KMS-11 (cell line): ENCODE results near the gene MYO16.

Experiments
- H2AFZ ChIP-seq: fragments of 200-600 bp; sonication (generic); 2 replicates; pipeline ENCODE4 v1.6.1; 2016; ENCODE audit warnings: antibody characterized with exemption, mixed run types, low read depth
- H3K27ac ChIP-seq: fragments of 200-600 bp; sonication (generic); 2 replicates; pipeline ENCODE4 v1.6.1; 2016; ENCODE audit warnings: mild to moderate bottlenecking, mixed run types
- H3K27me3 ChIP-seq: fragments of 200-600 bp; sonication (generic); 2 replicates; pipeline ENCODE4 v1.6.1; 2017; ENCODE audit warnings: mild to moderate bottlenecking, low read depth, mixed run types, moderate library complexity; ENCODE audit not compliant: insufficient read depth
- H3K36me3 ChIP-seq: fragments of 200-600 bp; sonication (generic); 2 replicates; pipeline ENCODE4 v1.6.1; 2017; ENCODE audit warnings: mild to moderate bottlenecking, mixed run types; ENCODE audit not compliant: insufficient read depth
- H3K4me1 ChIP-seq: fragments of 200-600 bp; sonication (generic); 2 replicates; pipeline ENCODE4 v1.6.1; 2016; ENCODE audit warnings: mild to moderate bottlenecking, low read depth, mixed run types; ENCODE audit not compliant: poor library complexity, severe bottlenecking
- H3K4me2 ChIP-seq: fragments of 200-600 bp; sonication (generic); 2 replicates; pipeline ENCODE4 v1.7.0; 2016; ENCODE audit warnings: mild to moderate bottlenecking, mixed run types
- H3K4me3 ChIP-seq: fragments of 200-600 bp; sonication (generic); IDR thresholded peaks from 2 replicates; pipeline ENCODE4 v1.6.1; 2017; ENCODE audit warnings: low read depth, low read length, mixed read lengths; ENCODE audit not compliant: insufficient read depth
- H3K79me2 ChIP-seq: fragments of 200-600 bp; sonication (generic); 2 replicates; pipeline ENCODE4 v1.6.1; 2016; ENCODE audit warnings: low read depth, mixed run types; ENCODE audit not compliant: insufficient read depth
- H3K9ac ChIP-seq: fragments of 200-600 bp; sonication (generic); 2 replicates; pipeline ENCODE4 v1.6.1; 2016; ENCODE audit warnings: mild to moderate bottlenecking, mixed run types
- H4K20me1 ChIP-seq: fragments of 200-600 bp; sonication (generic); 2 replicates; pipeline ENCODE4 v1.6.1; 2016; ENCODE audit warnings: mild to moderate bottlenecking, mixed run types; ENCODE audit not compliant: insufficient read depth
- CTCF ChIP-seq: fragments of 200-600 bp; sonication (generic); conservative IDR thresholded peaks from 2 replicates; pipeline ENCODE4 v1.6.1; 2017; ENCODE audit warnings: low read depth, mild to moderate bottlenecking, antibody characterized with exemption, low read length, moderate library complexity, mixed read lengths

Gene MYO16

DNA sequence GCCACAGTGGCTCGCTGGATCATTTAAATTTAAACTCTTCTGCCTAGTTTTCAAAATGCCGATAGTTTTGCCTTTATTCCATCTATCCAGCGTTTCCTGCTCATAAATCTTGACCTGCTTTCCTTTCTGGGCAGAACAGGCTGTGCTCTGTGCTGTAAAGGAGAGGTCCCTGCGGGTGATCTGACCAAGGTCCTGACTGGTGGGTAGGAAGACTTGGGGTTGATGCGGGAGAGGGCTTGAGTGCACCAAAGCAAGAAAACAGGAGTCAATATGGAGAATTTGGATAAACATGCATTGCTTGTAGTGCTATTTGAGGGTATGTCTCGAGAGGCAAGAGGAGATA lies 533.6 kb downstream of the MYO16 start:
- no peak for TF ChIP-seq CTCF
- H3K36me3 ChIP-seq = no peaks in the 10 kb centered on the region
- H3K27me3 ChIP-seq = peaks cover 4% of the 10 kb centered on the region; the same call in 1 of the 2 replicates
- H3K4me3 ChIP-seq = no peak overlapping the region
- no peak overlapping the region for H2AFZ ChIP-seq
- H3K4me2 ChIP-seq = peak overlapping the region; percentile 89; the same call in 1 of the 2 replicates
- no peak overlapping the region for H3K27ac ChIP-seq
- H3K79me2 ChIP-seq = no peaks in the 10 kb centered on the region
- H3K9ac ChIP-seq = no peak overlapping the region
- no peaks in the 10 kb centered on the region for H4K20me1 ChIP-seq
- peaks cover 29% of the 10 kb centered on the region for H3K4me1 ChIP-seq

- no peaks in the 10 kb centered on the region for H3K79me2 ChIP-seq
- H3K36me3 ChIP-seq = no peaks in the 10 kb centered on the region
- no peaks in the 10 kb centered on the region for H4K20me1 ChIP-seq
- TF ChIP-seq CTCF = no peak
- no peak overlapping the region for H3K4me3 ChIP-seq
- H3K27ac ChIP-seq = no peak overlapping the region
- H3K9ac ChIP-seq = no peak overlapping the region
- H3K4me1 ChIP-seq = peaks cover 28% of the 10 kb centered on the region
- peaks cover 4% of the 10 kb centered on the region; the same call in 1 of the 2 replicates for H3K27me3 ChIP-seq
- no peak overlapping the region for H2AFZ ChIP-seq
- no peak overlapping the region for H3K4me2 ChIP-seq
Measured at GRCh38 chr13:109165417-109165904, 536.0 kb downstream of the MYO16 start.

GRCh38 chr13:109166804-109167203 lies 537.4 kb downstream of the MYO16 start:
- H3K79me2 ChIP-seq = no peaks in the 10 kb centered on the region
- H4K20me1 ChIP-seq = no peaks in the 10 kb centered on the region
- H3K4me2 ChIP-seq = no peak overlapping the region
- no peak overlapping the region for H3K4me3 ChIP-seq
- H2AFZ ChIP-seq = no peak overlapping the region
- no peak for TF ChIP-seq CTCF
- no peaks in the 10 kb centered on the region for H3K36me3 ChIP-seq
- H3K27me3 ChIP-seq = peaks cover 4% of the 10 kb centered on the region; the same call in 1 of the 2 replicates
- H3K4me1 ChIP-seq = peaks cover 16% of the 10 kb centered on the region
- no peak overlapping the region for H3K9ac ChIP-seq
- H3K27ac ChIP-seq = no peak overlapping the region

GRCh38 chr13:109172136-109172535 lies 542.7 kb downstream of the MYO16 start:
- no peak for TF ChIP-seq CTCF
- H3K4me2 ChIP-seq = no peak overlapping the region

DNA sequence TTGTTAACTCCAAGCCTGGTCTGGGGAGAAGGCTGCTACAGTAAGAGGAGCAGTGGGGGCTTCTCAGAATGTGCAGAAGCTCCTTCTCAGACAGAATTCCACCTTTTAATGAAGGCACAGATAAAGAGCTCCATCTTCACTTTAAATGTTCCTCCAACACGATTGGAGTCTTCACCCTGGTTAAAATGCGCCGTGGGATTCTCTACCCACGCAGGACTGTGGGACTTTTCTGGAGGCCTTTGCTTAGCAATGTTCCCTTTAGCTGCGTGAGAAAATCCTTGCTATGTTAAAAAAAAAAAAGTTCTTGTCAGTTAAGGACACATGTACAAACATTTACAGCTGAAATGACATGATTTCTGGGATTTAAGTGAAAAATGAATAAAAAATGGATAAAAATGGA lies 546.3 kb downstream of the MYO16 start:
- no peaks in the 10 kb centered on the region for H4K20me1 ChIP-seq
- H3K27ac ChIP-seq = no peak overlapping the region
- no peak overlapping the region for H3K9ac ChIP-seq
- H3K4me2 ChIP-seq = no peak overlapping the region
- H3K27me3 ChIP-seq = no peaks in the 10 kb centered on the region
- no peak for TF ChIP-seq CTCF
- H3K4me1 ChIP-seq = no peaks in the 10 kb centered on the region
- H3K36me3 ChIP-seq = no peaks in the 10 kb centered on the region
- no peak overlapping the region for H3K4me3 ChIP-seq
- no peaks in the 10 kb centered on the region for H3K79me2 ChIP-seq
- H2AFZ ChIP-seq = no peak overlapping the region

More at GRCh38 chr13:109172136-109172535, 542.7 kb downstream of the MYO16 start:
- no peak overlapping the region for H2AFZ ChIP-seq
- H3K4me3 ChIP-seq = no peak overlapping the region
- no peaks in the 10 kb centered on the region for H3K36me3 ChIP-seq
- H3K79me2 ChIP-seq = no peaks in the 10 kb centered on the region
- H3K9ac ChIP-seq = no peak overlapping the region
- H3K4me1 ChIP-seq = no peaks in the 10 kb centered on the region
- no peaks in the 10 kb centered on the region for H4K20me1 ChIP-seq
- H3K27ac ChIP-seq = no peak overlapping the region
- no peaks in the 10 kb centered on the region for H3K27me3 ChIP-seq
